A673 (cell line): ENCODE measurements around the gene SNX13. TPM values are rescaled to one million over a fixed set of nuclear protein-coding genes. Genes with fewer than 3 reads are reported as not detected.

Experiments
- BruUV-seq: library from RNA; stranded (reverse); fragments of 400-500 nt; replicated peaks from 2 replicates; lab custom pipeline; 2021; lab: Mats Ljungman, UMichigan
- CTCF ChIA-PET: fragments of 300-600 bp; sonication (Branson Sonifier 250); formaldehyde crosslinking; loops from one replicate; lab custom pipeline; 2022; ENCODE audit warnings: antibody characterized with exemption; lab: Charles Lee
- POLR2A ChIA-PET: fragments of 300-600 bp; sonication (Branson Sonifier 250); formaldehyde crosslinking; loops from one replicate; lab custom pipeline; 2022; ENCODE audit warnings: antibody characterized with exemption; ENCODE audit not compliant: low non-redundant PET; lab: Charles Lee
- DNase-seq: peaks from one replicate; pipeline ENCODE4 v3.0.0-alpha.2; 2015; ENCODE audit warnings: low spot score
- H3K27ac ChIP-seq: fragments of 200-600 bp; sonication (generic); 2 replicates; pipeline ENCODE4 v1.5.1; 2016; ENCODE audit warnings: mixed run types, low read depth, mild to moderate bottlenecking, mixed read lengths, antibody characterized with exemption, low read length; ENCODE audit not compliant: poor library complexity, severe bottlenecking
- H3K27me3 ChIP-seq: fragments of 200-600 bp; sonication (generic); replicated peaks from 2 replicates; pipeline ENCODE4 v1.6.1; 2017; ENCODE audit warnings: mixed run types, low read depth, mild to moderate bottlenecking, mixed read lengths, antibody characterized with exemption, low read length; ENCODE audit not compliant: insufficient read depth, poor library complexity
- H3K36me3 ChIP-seq: fragments of 200-600 bp; sonication (generic); 2 replicates; pipeline ENCODE4 v1.6.1; 2016; ENCODE audit warnings: mixed run types, mild to moderate bottlenecking, mixed read lengths, antibody characterized with exemption, low read length; ENCODE audit not compliant: insufficient read depth, poor library complexity, severe bottlenecking
- H3K4me1 ChIP-seq: fragments of 200-600 bp; sonication (generic); 2 replicates; pipeline ENCODE4 v1.6.1; 2017; ENCODE audit warnings: mixed run types, mild to moderate bottlenecking, mixed read lengths, antibody characterized with exemption, low read length; ENCODE audit not compliant: insufficient read depth, poor library complexity, severe bottlenecking
- H3K4me3 ChIP-seq: fragments of 200-600 bp; sonication (generic); 2 replicates; pipeline ENCODE4 v1.5.1; 2016; ENCODE audit warnings: low read depth, mixed run types, mild to moderate bottlenecking, mixed read lengths, low read length; ENCODE audit not compliant: poor library complexity, severe bottlenecking
- H3K9me3 ChIP-seq: fragments of 200-600 bp; sonication (generic); 2 replicates; pipeline ENCODE4 v1.6.1; 2016; ENCODE audit warnings: mixed run types, low read depth, mild to moderate bottlenecking, mixed read lengths, antibody characterized with exemption, low read length; ENCODE audit not compliant: poor library complexity, severe bottlenecking
- EZH2 ChIP-seq: fragments of 200-600 bp; sonication (generic); IDR thresholded peaks from 2 replicates; pipeline ENCODE4 v1.6.1; 2017; ENCODE audit warnings: borderline replicate concordance, low read depth, mild to moderate bottlenecking, mixed read lengths, antibody characterized with exemption, low read length; ENCODE audit not compliant: poor library complexity, severe bottlenecking
- intact Hi-C: fragments of 100-400 bp; cut with micrococcal nuclease; formaldehyde crosslinking; loops from one replicate; pipeline ENCODE4 v1.10.0; 2022; ENCODE audit not compliant: unreplicated experiment
- total RNA-seq: library from RNA; stranded (reverse); gene quantifications from 2 replicates; pipeline ENCODE4 v1.2.3, GENCODE V29; 2021
- TF ChIP-seq, protein P1 (sequence below): fragments of 300-800, 200-600 bp; sonication (generic); conservative IDR thresholded peaks from 2 replicates; pipeline ENCODE4 v1.5.1; 2017; ENCODE audit warnings: low read depth, mild to moderate bottlenecking, antibody characterized with exemption, low read length, moderate library complexity, mixed read lengths

SNX13 gene
- total RNA-seq, 1 experiment from 2014 or later: 31.2 TPM

DNA sequence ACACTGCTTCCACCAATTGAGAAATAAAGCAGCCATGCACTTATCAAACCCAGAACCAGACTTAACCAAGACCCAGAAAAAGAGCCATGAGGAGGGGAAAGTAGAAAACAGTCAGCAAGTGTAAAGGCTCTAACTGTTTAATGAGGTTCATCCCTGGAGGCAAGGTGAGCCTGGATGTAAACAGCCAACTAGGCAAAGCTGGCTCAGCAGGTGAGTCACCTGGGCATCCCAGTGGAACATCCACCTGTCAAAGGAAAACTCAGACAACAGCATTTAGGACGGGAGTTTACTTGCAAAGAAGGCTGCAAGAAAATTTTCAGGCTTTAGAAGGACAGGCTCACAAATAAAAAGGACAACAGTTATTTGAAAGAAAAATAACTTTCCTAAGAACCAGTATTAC is 153.0 kb downstream of the SNX13 start:
- POLR2A ChIA-PET: no interaction called here
- Histone ChIP-seq H3K9me3 (no peaks in the 10 kb centered on the region), H3K4me3 (no peak overlapping the region), H3K36me3 (no peaks in the 10 kb centered on the region), H3K4me1 (no peaks in the 10 kb centered on the region), H3K27me3 (no peaks in the 10 kb centered on the region), H3K27ac (no peak overlapping the region)
- CTCF ChIA-PET: no interaction called here
- no TSS peak for BruUV-seq
- intact Hi-C loops: no loop called here
- TF ChIP-seq, protein P1, sequence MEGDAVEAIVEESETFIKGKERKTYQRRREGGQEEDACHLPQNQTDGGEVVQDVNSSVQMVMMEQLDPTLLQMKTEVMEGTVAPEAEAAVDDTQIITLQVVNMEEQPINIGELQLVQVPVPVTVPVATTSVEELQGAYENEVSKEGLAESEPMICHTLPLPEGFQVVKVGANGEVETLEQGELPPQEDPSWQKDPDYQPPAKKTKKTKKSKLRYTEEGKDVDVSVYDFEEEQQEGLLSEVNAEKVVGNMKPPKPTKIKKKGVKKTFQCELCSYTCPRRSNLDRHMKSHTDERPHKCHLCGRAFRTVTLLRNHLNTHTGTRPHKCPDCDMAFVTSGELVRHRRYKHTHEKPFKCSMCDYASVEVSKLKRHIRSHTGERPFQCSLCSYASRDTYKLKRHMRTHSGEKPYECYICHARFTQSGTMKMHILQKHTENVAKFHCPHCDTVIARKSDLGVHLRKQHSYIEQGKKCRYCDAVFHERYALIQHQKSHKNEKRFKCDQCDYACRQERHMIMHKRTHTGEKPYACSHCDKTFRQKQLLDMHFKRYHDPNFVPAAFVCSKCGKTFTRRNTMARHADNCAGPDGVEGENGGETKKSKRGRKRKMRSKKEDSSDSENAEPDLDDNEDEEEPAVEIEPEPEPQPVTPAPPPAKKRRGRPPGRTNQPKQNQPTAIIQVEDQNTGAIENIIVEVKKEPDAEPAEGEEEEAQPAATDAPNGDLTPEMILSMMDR: no peak
- no peak for TF ChIP-seq EZH2
- DNase-seq: no peak

DNA sequence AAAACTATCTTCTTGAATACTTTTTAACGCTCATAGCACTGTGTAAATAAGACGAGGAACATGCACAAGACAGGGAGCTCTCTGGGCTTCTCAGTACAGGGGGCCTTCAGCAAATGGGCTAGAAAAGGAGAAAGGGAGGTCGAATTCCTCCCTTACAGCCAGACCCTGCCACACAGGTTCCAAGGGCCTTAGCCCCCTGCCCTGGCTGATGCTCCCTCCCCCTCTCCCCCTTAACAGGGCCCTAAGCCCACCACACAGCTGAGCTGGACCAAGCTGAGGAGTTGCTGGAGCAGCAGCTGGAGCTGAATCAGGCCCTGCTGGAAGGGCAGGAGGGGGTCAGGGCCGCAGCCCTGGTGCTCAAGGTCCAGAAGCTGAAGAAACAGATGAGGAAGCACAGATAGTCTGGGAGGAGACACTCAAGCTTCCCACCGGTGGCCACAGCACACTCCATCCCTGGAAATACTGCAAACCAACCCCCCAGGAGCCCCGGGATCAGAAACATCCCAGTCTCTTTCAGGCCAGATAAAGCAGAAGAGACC is 153.9 kb downstream of the SNX13 start:
- intact Hi-C loops: no loop called here

DNA sequence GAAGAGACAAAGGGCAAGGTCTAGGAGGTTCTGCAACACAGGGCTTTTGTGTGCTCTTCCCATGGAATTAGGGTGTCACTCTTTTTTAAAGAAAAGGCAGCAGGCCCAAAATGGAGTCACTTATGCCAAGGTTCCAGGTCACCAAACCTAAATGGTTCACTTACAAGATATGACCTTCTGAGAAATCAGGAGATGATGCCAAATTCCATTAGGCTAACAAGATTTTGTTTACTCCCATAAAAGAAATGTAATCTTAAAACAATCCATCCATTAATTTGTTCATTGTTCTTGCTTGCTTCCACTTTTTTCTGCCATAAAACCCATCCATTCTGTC is 158.1 kb downstream of the SNX13 start:
- Histone ChIP-seq H3K4me3 (no peak overlapping the region), H3K27me3 (no peaks in the 10 kb centered on the region), H3K9me3 (no peaks in the 10 kb centered on the region), H3K36me3 (no peaks in the 10 kb centered on the region), H3K4me1 (no peaks in the 10 kb centered on the region), H3K27ac (no peak overlapping the region)
- no TSS peak for BruUV-seq
- DNase-seq: no peak
- TF ChIP-seq, protein P1: no peak
- no peak for TF ChIP-seq EZH2
- ChIA-PET POLR2A (no interaction called here), CTCF (no interaction called here)
- intact Hi-C loops: no loop called here

More for the DNA sequence above, 153.9 kb downstream of the SNX13 start:
- H3K9me3 ChIP-seq: no peaks in the 10 kb centered on the region
- H3K36me3 ChIP-seq: no peaks in the 10 kb centered on the region
- no peaks in the 10 kb centered on the region for H3K27me3 ChIP-seq
- no peak for TF ChIP-seq EZH2
- no peak overlapping the region for H3K4me3 ChIP-seq
- BruUV-seq: no TSS peak
- CTCF ChIA-PET: no interaction called here
- H3K27ac ChIP-seq: no peak overlapping the region
- no peak for DNase-seq
- no peaks in the 10 kb centered on the region for H3K4me1 ChIP-seq
- POLR2A ChIA-PET: no interaction called here

DNA sequence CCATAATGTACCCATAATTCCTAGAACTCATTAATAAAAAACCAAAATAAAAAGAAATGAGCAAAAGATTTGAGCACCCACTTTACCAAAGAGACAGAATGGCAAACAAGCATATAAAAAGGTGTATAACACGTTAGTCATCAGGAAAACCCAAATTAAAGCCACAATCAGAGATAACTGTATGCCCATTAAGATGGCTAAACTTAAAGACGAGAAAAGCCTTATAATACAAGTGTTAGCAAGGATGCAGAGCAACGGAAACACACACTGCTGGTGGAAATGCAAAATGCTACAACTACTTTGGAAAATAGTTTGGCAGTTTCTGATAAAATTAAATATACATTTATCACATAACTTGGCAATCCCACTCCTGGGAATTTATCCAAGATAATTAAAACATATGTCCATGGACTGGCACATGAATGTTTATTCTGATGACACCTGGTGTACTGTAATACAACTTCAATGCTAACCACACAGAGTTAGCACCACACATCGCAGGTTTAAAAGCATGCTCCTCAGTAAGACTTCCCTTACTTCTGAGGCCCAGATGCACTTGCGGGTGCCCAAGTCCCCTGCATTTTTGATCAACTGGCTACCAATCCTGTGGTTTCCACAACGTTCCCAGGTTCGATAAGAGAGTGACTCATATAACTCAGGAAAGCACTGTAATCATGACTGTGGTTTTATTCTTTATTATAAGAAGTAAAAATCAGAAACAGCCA is 158.6 kb downstream of the SNX13 start:
- no peaks in the 10 kb centered on the region for H3K9me3 ChIP-seq
- H3K27ac ChIP-seq: no peak overlapping the region
- no peak overlapping the region for H3K4me3 ChIP-seq
- H3K36me3 ChIP-seq: no peaks in the 10 kb centered on the region
- TF ChIP-seq, protein P1: no peak
- no peak for TF ChIP-seq EZH2
- POLR2A ChIA-PET: no interaction called here
- DNase-seq: no peak
- no peaks in the 10 kb centered on the region for H3K27me3 ChIP-seq
- CTCF ChIA-PET: no interaction called here
- intact Hi-C loops: no loop called here
- no peaks in the 10 kb centered on the region for H3K4me1 ChIP-seq
- no TSS peak for BruUV-seq
